OCI-LY3 (cell line): Measurements from ENCODE around the gene PGAP6.
A peak's percentile ranks its signal among the peaks of the same experiment; 100 is the strongest.
"Not testable (repeated sequence)": the region's sequence is repeated elsewhere in the genome, so short reads cannot be mapped to it uniquely, and the experiment has no call there.

Experiments used
- H2AFZ ChIP-seq: fragments of 200-600, 300-600 bp; shearing (Covaris generic); 2 replicates; pipeline ENCODE4 v1.6.0; 2014; ENCODE audit warnings: antibody characterized with exemption, low read depth, low read length
- H3K27ac ChIP-seq: fragments of 200-600, 300-600 bp; sonication (generic); 2 replicates; pipeline ENCODE4 v1.5.1; 2014; ENCODE audit warnings: mild to moderate bottlenecking, low read length, moderate library complexity, mixed read lengths
- H3K27me3 ChIP-seq: fragments of 200-600, 300-600 bp; sonication (generic); 2 replicates; pipeline ENCODE4 v1.6.1; 2014; ENCODE audit warnings: low read depth, low read length, mixed read lengths
- H3K36me3 ChIP-seq: fragments of 200-600, 300-600 bp; sonication (generic); replicated peaks from 2 replicates; pipeline ENCODE3; 2014; ENCODE audit warnings: low read depth, low read length, mixed read lengths
- H3K4me1 ChIP-seq: fragments of 300-600, 200-600 bp; sonication (generic); 2 replicates; pipeline ENCODE4 v1.6.1; 2014; ENCODE audit warnings: low read length, mixed read lengths
- H3K4me2 ChIP-seq: fragments of 200-600, 300-600 bp; sonication (generic); 2 replicates; pipeline ENCODE4 v1.6.1; 2014; ENCODE audit warnings: low read length, mixed read lengths
- H3K4me3 ChIP-seq: fragments of 300-600, 200-600 bp; sonication (generic); 2 replicates; pipeline ENCODE4 v1.5.1; 2014; ENCODE audit warnings: antibody characterized with exemption, mild to moderate bottlenecking, low read length, moderate library complexity
- H3K79me2 ChIP-seq: fragments of 300-600, 200-600 bp; shearing (Covaris generic); 2 replicates; pipeline ENCODE4 v1.6.1; 2014; ENCODE audit warnings: mild to moderate bottlenecking, low read length, mixed read lengths
- H3K9ac ChIP-seq: fragments of 300-600, 200-600 bp; shearing (Covaris generic); 2 replicates; pipeline ENCODE4 v1.6.0; 2014; ENCODE audit warnings: mild to moderate bottlenecking, low read length, moderate library complexity
- H3K9me3 ChIP-seq: fragments of 200-600, 300-600 bp; shearing (Covaris generic); 2 replicates; pipeline ENCODE4 v1.6.1; 2014; ENCODE audit warnings: low read length, mixed read lengths; ENCODE audit not compliant: insufficient read depth
- H4K20me1 ChIP-seq: fragments of 200-600, 300-600 bp; sonication (generic); 2 replicates; pipeline ENCODE4 v1.6.1; 2016; ENCODE audit warnings: low read length, mixed read lengths; ENCODE audit not compliant: insufficient read depth
- EZH2phosphoT487 ChIP-seq: fragments of 200-600 bp; shearing (Covaris generic); IDR thresholded peaks from 2 replicates; pipeline ENCODE4 v1.6.1; 2018; ENCODE audit warnings: antibody characterized with exemption, mixed run types, low read depth
- TF ChIP-seq, protein P1 (sequence below): fragments of 200-600, 300-600 bp; sonication (generic); IDR thresholded peaks from 2 replicates; pipeline ENCODE4 v1.5.1; 2014; ENCODE audit warnings: antibody characterized with exemption, low read length, low read depth

PGAP6 gene

DNA sequence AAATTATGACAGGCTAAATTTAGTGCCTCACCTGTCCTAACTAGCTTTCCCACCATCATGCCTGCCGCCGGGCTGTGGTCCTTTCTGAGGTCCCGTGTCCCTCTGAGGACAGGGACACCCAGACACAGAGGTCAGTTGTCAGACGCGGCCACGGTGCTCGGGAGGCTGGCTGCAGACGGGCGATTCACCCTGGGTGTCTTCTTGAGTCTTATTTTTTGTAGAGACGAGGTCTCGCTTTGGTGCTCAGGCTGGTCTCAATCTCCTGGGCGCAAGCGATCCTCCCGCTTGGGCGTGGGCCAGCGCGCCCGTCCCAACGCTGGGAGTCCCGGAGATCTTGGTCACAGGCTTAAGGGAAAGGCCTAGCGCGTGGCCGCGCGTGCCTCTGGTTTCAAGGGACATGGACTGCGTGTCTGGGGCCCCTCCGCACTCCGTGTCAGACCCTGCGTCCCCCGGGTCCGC is 42.9 kb upstream of the PGAP6 start:
- Histone ChIP-seq H4K20me1 (peaks cover 17% of the 10 kb centered on the region), H3K27me3 (peaks cover 11% of the 10 kb centered on the region), H3K79me2 (peaks cover 27% of the 10 kb centered on the region), H3K4me1 (peaks cover 17% of the 10 kb centered on the region), H3K4me2 (peak overlapping the region; percentile 87), H3K9me3 (no peaks in the 10 kb centered on the region), H3K36me3 (peaks cover 4% of the 10 kb centered on the region), H3K27ac (no peak overlapping the region), H2AFZ (peak overlapping the region; percentile 52), H3K9ac (peak overlapping the region; percentile 34), H3K4me3 (peak overlapping the region; percentile 97)
- TF ChIP-seq EZH2phosphoT487, result no peak
- TF ChIP-seq, protein P1, sequence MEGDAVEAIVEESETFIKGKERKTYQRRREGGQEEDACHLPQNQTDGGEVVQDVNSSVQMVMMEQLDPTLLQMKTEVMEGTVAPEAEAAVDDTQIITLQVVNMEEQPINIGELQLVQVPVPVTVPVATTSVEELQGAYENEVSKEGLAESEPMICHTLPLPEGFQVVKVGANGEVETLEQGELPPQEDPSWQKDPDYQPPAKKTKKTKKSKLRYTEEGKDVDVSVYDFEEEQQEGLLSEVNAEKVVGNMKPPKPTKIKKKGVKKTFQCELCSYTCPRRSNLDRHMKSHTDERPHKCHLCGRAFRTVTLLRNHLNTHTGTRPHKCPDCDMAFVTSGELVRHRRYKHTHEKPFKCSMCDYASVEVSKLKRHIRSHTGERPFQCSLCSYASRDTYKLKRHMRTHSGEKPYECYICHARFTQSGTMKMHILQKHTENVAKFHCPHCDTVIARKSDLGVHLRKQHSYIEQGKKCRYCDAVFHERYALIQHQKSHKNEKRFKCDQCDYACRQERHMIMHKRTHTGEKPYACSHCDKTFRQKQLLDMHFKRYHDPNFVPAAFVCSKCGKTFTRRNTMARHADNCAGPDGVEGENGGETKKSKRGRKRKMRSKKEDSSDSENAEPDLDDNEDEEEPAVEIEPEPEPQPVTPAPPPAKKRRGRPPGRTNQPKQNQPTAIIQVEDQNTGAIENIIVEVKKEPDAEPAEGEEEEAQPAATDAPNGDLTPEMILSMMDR, result no peak

DNA sequence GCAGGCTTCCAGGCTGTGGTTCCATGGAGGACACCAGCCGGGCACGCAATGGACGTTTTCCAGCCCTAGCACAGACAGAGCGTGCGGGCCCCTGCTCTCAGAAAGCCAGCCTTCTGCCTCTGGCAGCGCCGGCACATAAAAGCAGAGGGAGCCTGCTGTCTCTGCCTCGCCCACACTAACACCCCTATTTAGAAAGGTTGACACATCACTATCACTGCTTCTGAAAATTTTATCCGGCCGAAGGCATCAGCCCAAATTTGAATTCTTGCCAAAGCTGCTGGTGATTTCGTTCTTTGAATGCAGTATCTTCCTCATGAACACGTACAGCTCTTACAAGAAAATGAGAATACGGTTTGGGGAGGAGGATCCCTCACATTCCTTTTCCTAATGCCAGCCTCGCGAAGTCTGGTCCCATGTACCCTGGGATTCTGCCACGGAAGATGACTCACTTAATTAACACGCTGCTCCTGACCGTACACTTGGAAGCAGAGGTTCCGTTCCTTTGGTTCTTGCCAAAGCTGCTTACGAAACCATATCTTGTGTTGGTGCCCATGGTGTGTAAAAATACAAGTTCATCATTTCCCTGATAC is 42.4 kb upstream of the PGAP6 start:
- no peak overlapping the region for H3K27ac ChIP-seq
- H3K36me3 ChIP-seq, result peaks cover 4% of the 10 kb centered on the region
- peaks cover 11% of the 10 kb centered on the region for H3K27me3 ChIP-seq
- peaks cover 27% of the 10 kb centered on the region for H3K79me2 ChIP-seq
- peak overlapping the region; percentile 34; the same call in 1 of the 2 replicates for H3K9ac ChIP-seq
- H2AFZ ChIP-seq, result no peak overlapping the region
- H3K4me3 ChIP-seq, result peak overlapping the region; percentile 97
- H4K20me1 ChIP-seq, result peaks cover 17% of the 10 kb centered on the region
- peak overlapping the region; percentile 87 for H3K4me2 ChIP-seq
- TF ChIP-seq, protein P1, result no peak
- no peak for TF ChIP-seq EZH2phosphoT487
- H3K4me1 ChIP-seq, result peaks cover 17% of the 10 kb centered on the region
- no peaks in the 10 kb centered on the region for H3K9me3 ChIP-seq

DNA sequence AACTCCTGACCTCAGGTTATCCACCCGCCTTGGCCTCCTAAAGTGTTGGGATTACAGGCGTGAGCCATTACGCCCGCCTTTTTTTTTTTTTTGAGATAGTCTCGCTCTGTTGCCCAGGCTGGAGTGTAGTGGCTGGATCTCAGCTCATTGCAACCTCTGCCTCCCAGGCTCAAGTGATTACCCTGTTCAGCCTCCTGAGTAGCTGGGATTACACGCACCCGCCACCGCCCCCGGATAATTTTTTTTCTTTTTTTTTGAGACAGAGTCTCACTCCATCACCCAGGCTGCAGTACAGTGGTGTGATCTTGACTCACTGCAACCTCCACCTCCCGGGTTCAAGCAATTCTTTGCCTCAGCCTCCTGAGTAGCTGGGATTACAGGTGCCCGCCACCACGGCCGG is 40.4 kb upstream of the PGAP6 start:
- H4K20me1 ChIP-seq, result not testable (repeated sequence)

DNA sequence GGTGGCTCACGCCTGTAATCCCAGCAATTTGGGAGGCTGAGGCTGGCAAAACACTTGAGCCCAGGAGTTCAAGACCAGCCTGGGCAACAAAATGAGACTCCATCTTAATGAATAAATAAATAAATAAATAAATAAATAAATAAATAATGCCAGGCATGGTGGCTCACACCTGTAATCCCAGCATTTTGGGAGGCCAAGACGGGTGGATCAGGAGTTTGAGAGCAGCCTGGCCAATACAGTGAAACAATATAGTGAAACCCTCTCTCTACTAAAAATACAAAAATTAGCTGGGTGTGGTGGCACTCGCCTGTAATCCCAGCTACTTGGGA is 33.4 kb upstream of the PGAP6 start:
- H3K4me2 ChIP-seq, H3K36me3 ChIP-seq, H4K20me1 ChIP-seq, H3K9ac ChIP-seq, H3K79me2 ChIP-seq, H3K27me3 ChIP-seq, H2AFZ ChIP-seq, H3K27ac ChIP-seq, H3K4me3 ChIP-seq, H3K4me1 ChIP-seq, H3K9me3 ChIP-seq: not testable (repeated sequence)

More for the DNA sequence above, 40.4 kb upstream of the PGAP6 start:
- Histone ChIP-seq H3K4me1 (peaks cover 14% of the 10 kb centered on the region), H3K27me3 (peaks cover 11% of the 10 kb centered on the region), H3K79me2 (peaks cover 12% of the 10 kb centered on the region)
- H3K9ac ChIP-seq, H3K9me3 ChIP-seq, H3K4me3 ChIP-seq, H3K27ac ChIP-seq, H3K4me2 ChIP-seq, H2AFZ ChIP-seq, H3K36me3 ChIP-seq: not testable (repeated sequence)

DNA sequence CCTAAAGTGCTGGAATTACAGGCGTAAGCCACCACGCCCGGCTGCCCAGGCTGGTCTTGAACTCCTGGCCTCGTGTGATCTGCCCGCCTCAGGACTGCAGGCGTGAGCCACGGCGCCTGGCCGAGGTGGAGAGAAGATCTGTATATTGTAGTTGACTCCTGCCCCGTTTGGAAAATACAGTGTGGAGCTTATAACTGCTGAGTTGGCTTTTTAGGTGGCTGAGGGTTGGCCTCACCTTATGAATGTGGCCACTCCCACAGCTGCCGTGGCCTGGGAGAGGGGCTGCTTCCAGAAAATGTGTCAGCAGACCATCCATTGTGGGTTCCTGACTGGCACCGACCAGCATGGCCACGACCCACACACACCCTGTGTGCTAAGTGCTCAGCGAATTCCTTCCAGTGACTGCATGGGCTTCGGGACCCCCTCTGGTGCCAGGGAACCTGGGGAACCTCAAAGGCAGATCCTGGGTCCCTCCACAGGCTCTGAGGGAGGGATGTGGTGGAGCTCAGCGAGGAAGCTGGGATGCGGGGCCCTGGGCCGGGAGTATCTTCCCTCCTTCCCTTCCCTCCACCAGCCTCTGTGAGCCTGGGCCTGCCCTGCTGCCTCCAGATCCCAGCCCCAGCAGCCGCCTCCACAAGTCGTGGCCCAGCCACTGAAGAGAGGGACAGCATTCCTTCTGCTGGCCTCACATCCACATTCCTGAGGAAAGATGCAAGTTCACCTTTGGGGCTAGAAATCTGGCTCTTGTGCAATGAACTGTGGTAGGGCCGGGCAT is 32.8 kb upstream of the PGAP6 start:
- Histone ChIP-seq H3K36me3 (no peaks in the 10 kb centered on the region), H2AFZ (no peak overlapping the region), H3K9ac (no peak overlapping the region), H3K4me3 (no peak overlapping the region), H3K27me3 (no peaks in the 10 kb centered on the region), H3K79me2 (no peaks in the 10 kb centered on the region), H3K9me3 (no peaks in the 10 kb centered on the region), H4K20me1 (no peaks in the 10 kb centered on the region), H3K27ac (no peak overlapping the region), H3K4me1 (no peaks in the 10 kb centered on the region), H3K4me2 (no peak overlapping the region)
- TF ChIP-seq, protein P1, result no peak
